Liver (tissue), 9 donors: ENCODE measurements around the gene ADRA2C. TPM values are rescaled to one million over a fixed set of nuclear protein-coding genes. Genes with fewer than 3 reads are reported as not detected.

ENCODE experiments used
- DNase-seq: peaks from one replicate; pipeline ENCODE4 v3.0.0-alpha.2; 2017; ENCODE audit warnings: low spot score
- H3K27ac ChIP-seq, 2 donors: one replicate each; pipeline ENCODE4 v1.7.0; 2013; ENCODE audit warnings: inconsistent platforms in 2 of 2, low read length in 2 of 2, control low read depth in 1 of 2, low read depth in 1 of 2, mild to moderate bottlenecking in 1 of 2
- H3K27me3 ChIP-seq, 4 donors: one replicate each; pipeline versions ENCODE4 v1.6.1 to v1.7.0; 2013; ENCODE audit warnings: low read length in 3 of 4, inconsistent platforms in 1 of 4, mild to moderate bottlenecking in 1 of 4, moderate library complexity in 1 of 4; ENCODE audit not compliant: control insufficient read depth in 4 of 4, insufficient read depth in 4 of 4
- H3K36me3 ChIP-seq, 4 donors: one replicate each; pipeline versions ENCODE4 v1.6.1 to v1.7.0; 2013; ENCODE audit warnings: low read length in 3 of 4, mild to moderate bottlenecking in 3 of 4, low read depth in 1 of 4, moderate library complexity in 1 of 4; ENCODE audit not compliant: control insufficient read depth in 4 of 4, insufficient read depth in 3 of 4
- H3K4me1 ChIP-seq, 4 donors: one replicate each; pipeline versions ENCODE4 v1.6.1 to v1.7.0; 2013; ENCODE audit warnings: low read length in 3 of 4, mild to moderate bottlenecking in 3 of 4, moderate library complexity in 1 of 4; ENCODE audit not compliant: control insufficient read depth in 4 of 4, insufficient read depth in 4 of 4
- H3K4me3 ChIP-seq, 3 donors: one replicate each; pipeline versions ENCODE4 v1.6.1 to v1.7.0; 2013; ENCODE audit warnings: low read length in 3 of 3, control low read depth in 1 of 3, low read depth in 1 of 3, mild to moderate bottlenecking in 1 of 3
- H3K9ac ChIP-seq, 2 donors: one replicate each; pipeline ENCODE4 v1.7.0; 2013; ENCODE audit warnings: low read length in 2 of 2, mild to moderate bottlenecking in 2 of 2, moderate library complexity in 2 of 2, control low read depth in 1 of 2, low read depth in 1 of 2
- H3K9me3 ChIP-seq, 4 donors: one replicate each; pipeline versions ENCODE4 v1.6.1 to v1.7.0; 2013; ENCODE audit warnings: low read length in 3 of 4; ENCODE audit not compliant: control insufficient read depth in 4 of 4
- CTCF ChIP-seq: fragments of 150-350 bp; IDR thresholded peaks from 2 replicates; pipeline ENCODE4 v1.5.1; 2017; ENCODE audit warnings: improper control_type of control experiment, low read depth, low read length; ENCODE audit not compliant: missing input control
- EGR1 ChIP-seq, 2 donors: IDR thresholded peaks; 2 replicates each; pipeline ENCODE4 v1.6.1; 2016 to 2018; ENCODE audit warnings: antibody characterized with exemption in 2 of 2, low read depth in 2 of 2
- FOXA1 ChIP-seq: IDR thresholded peaks from 2 replicates; pipeline ENCODE4 v1.6.1; 2016; ENCODE audit warnings: antibody characterized with exemption
- FOXA2 ChIP-seq: IDR thresholded peaks from 2 replicates; pipeline ENCODE4 v1.6.1; 2016; ENCODE audit warnings: antibody characterized with exemption
- GABPA ChIP-seq, 2 donors: IDR thresholded peaks in 1 of 2; conservative IDR thresholded peaks in 1 of 2; 2 replicates each; pipeline ENCODE4 v1.6.1; 2016; ENCODE audit warnings: antibody characterized with exemption in 2 of 2, mild to moderate bottlenecking in 1 of 2, moderate library complexity in 1 of 2
- HNF4G ChIP-seq: IDR thresholded peaks from 2 replicates; pipeline ENCODE4 v1.6.1; 2016; ENCODE audit warnings: antibody characterized with exemption
- JUND ChIP-seq, 2 donors: IDR thresholded peaks; 2 replicates each; pipeline ENCODE4 v1.6.1; 2016; ENCODE audit warnings: antibody characterized with exemption in 2 of 2
- NR2F2 ChIP-seq: IDR thresholded peaks from 2 replicates; pipeline ENCODE4 v1.6.1; 2016; ENCODE audit warnings: antibody characterized with exemption
- REST ChIP-seq: IDR thresholded peaks from 2 replicates; pipeline ENCODE4 v1.6.1; 2016; ENCODE audit warnings: antibody characterized with exemption, mild to moderate bottlenecking
- RXRA ChIP-seq, 2 donors: IDR thresholded peaks; 2 replicates each; pipeline ENCODE4 v1.6.1; 2017 to 2018; ENCODE audit warnings: antibody characterized with exemption in 2 of 2, mild to moderate bottlenecking in 1 of 2
- SP1 ChIP-seq: IDR thresholded peaks from 2 replicates; pipeline ENCODE4 v1.6.1; 2018; ENCODE audit warnings: antibody characterized with exemption, mild to moderate bottlenecking
- ZBTB33 ChIP-seq: IDR thresholded peaks from 2 replicates; pipeline ENCODE4 v1.6.1; 2016; ENCODE audit warnings: antibody characterized with exemption
- WGBS: extraction: QIAGEN DNeasy Blood & Tissue Kit; methylation state at CpG from one replicate; pipeline ENCODE4 v1.1.7; 2013; 5-methylcytosine and 5-hydroxymethylcytosine counted together
- polyA plus RNA-seq, 2 donors: library from polyadenylated mRNA; stranded (reverse) in 1 of 2; unstranded in 1 of 2; fragments of 200-250 nt in 1 of 2; fragments of >200 nt in 1 of 2; fragmentation: Nextera tagmentation in 1 of 2; extraction: Ambion mirVana in 1 of 2; gene quantifications; one replicate each; pipeline versions ENCODE4 v1.2.1 to v1.2.3, GENCODE V29; 2013 to 2015
- total RNA-seq, 2 donors: library from RNA; depleted of rRNA; stranded (reverse); fragments of >200 nt; gene quantifications; one replicate each; pipeline ENCODE4 v1.2.3, GENCODE V29; 2014
- donor health status: healthy.
- donor health status: healthy.
- donor health status: healthy.
- donor health status: healthy.
- donor health status: healthy.

Gene ADRA2C
- total and polyA plus RNA-seq, 4 donors = 0.19 to 1.1 (median 0.28) TPM; not detected in 1

- no peaks in the 10 kb centered on the region for H3K4me1 ChIP-seq
- no peak overlapping the region for H3K4me3 ChIP-seq
- H3K9ac ChIP-seq = no peak overlapping the region
- 45% methylated on average over 10 of the region's 10 CpGs for WGBS
- H3K9me3 ChIP-seq = peaks cover 0 to 4% (median 2%) of the 10 kb centered on the region in 4 donors
- no peak overlapping the region for H3K27ac ChIP-seq
- DNase-seq = no peak
- TF ChIP-seq SP1 (no peak), ZBTB33 (no peak), NR2F2 (no peak), RXRA (IDR thresholded peaks at IDR 0.05) (no peak), JUND (IDR thresholded peaks at IDR 0.05) (no peak), GABPA (IDR thresholded peaks at IDR 0.05 in 1 of 2, conservative IDR thresholded peaks at IDR 0.05 in 1 of 2) (no peak), REST (no peak)
- peaks cover 0 to 11% (median 2%) of the 10 kb centered on the region in 4 donors for H3K27me3 ChIP-seq
- no peaks in the 10 kb centered on the region for H3K36me3 ChIP-seq
These were observed 40.0 kb upstream of the ADRA2C start for GRCh38 chr4:3725936-3726870.

GRCh38 chr4:3727847-3728469, 38.2 kb upstream of the ADRA2C start:
- Histone ChIP-seq H3K27ac (no peak overlapping the region), H3K36me3 (no peaks in the 10 kb centered on the region), H3K4me3 (no peak overlapping the region), H3K27me3 (peaks cover 0 to 9% (median under 1%) of the 10 kb centered on the region in 4 donors), H3K9ac (no peak overlapping the region), H3K4me1 (no peaks in the 10 kb centered on the region), H3K9me3 (no peaks in the 10 kb centered on the region)
- WGBS = 58% methylated on average over 16 of the region's 16 CpGs
- DNase-seq = no peak
- no peak for TF ChIP-seq FOXA2
- no peak for TF ChIP-seq FOXA1
- TF ChIP-seq RXRA (IDR thresholded peaks at IDR 0.05) = no peak
- no peak for TF ChIP-seq GABPA (IDR thresholded peaks at IDR 0.05 in 1 of 2, conservative IDR thresholded peaks at IDR 0.05 in 1 of 2)
- no peak for TF ChIP-seq CTCF
- TF ChIP-seq EGR1 (IDR thresholded peaks at IDR 0.05; ENCODE audit: low read depth in 2 of 2) = no peak
- no peak for TF ChIP-seq HNF4G
